ENCODE results near the gene FARS2.

FARS2 gene

GRCh38 chr6:5778317-5778857 is 517.1 kb downstream of the FARS2 start (continued):
- TF ChIP-seq ZNF248 (tag by site-specific recombination; IDR thresholded peaks at IDR 0.05) (no peak), ZNF624 (tag by site-specific recombination; IDR thresholded peaks at IDR 0.05) (no peak)
- TF ChIP-seq, protein P1, sequence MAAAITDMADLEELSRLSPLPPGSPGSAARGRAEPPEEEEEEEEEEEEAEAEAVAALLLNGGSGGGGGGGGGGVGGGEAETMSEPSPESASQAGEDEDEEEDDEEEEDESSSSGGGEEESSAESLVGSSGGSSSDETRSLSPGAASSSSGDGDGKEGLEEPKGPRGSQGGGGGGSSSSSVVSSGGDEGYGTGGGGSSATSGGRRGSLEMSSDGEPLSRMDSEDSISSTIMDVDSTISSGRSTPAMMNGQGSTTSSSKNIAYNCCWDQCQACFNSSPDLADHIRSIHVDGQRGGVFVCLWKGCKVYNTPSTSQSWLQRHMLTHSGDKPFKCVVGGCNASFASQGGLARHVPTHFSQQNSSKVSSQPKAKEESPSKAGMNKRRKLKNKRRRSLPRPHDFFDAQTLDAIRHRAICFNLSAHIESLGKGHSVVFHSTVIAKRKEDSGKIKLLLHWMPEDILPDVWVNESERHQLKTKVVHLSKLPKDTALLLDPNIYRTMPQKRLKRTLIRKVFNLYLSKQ (tag by site-specific recombination; IDR thresholded peaks at IDR 0.05; ENCODE audit: borderline replicate concordance) = no peak
- TF ChIP-seq, protein P2, sequence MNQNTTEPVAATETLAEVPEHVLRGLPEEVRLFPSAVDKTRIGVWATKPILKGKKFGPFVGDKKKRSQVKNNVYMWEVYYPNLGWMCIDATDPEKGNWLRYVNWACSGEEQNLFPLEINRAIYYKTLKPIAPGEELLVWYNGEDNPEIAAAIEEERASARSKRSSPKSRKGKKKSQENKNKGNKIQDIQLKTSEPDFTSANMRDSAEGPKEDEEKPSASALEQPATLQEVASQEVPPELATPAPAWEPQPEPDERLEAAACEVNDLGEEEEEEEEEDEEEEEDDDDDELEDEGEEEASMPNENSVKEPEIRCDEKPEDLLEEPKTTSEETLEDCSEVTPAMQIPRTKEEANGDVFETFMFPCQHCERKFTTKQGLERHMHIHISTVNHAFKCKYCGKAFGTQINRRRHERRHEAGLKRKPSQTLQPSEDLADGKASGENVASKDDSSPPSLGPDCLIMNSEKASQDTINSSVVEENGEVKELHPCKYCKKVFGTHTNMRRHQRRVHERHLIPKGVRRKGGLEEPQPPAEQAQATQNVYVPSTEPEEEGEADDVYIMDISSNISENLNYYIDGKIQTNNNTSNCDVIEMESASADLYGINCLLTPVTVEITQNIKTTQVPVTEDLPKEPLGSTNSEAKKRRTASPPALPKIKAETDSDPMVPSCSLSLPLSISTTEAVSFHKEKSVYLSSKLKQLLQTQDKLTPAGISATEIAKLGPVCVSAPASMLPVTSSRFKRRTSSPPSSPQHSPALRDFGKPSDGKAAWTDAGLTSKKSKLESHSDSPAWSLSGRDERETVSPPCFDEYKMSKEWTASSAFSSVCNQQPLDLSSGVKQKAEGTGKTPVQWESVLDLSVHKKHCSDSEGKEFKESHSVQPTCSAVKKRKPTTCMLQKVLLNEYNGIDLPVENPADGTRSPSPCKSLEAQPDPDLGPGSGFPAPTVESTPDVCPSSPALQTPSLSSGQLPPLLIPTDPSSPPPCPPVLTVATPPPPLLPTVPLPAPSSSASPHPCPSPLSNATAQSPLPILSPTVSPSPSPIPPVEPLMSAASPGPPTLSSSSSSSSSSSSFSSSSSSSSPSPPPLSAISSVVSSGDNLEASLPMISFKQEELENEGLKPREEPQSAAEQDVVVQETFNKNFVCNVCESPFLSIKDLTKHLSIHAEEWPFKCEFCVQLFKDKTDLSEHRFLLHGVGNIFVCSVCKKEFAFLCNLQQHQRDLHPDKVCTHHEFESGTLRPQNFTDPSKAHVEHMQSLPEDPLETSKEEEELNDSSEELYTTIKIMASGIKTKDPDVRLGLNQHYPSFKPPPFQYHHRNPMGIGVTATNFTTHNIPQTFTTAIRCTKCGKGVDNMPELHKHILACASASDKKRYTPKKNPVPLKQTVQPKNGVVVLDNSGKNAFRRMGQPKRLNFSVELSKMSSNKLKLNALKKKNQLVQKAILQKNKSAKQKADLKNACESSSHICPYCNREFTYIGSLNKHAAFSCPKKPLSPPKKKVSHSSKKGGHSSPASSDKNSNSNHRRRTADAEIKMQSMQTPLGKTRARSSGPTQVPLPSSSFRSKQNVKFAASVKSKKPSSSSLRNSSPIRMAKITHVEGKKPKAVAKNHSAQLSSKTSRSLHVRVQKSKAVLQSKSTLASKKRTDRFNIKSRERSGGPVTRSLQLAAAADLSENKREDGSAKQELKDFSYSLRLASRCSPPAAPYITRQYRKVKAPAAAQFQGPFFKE (tag by site-specific recombination; IDR thresholded peaks at IDR 0.05; ENCODE audit: borderline replicate concordance) = no peak

DNA sequence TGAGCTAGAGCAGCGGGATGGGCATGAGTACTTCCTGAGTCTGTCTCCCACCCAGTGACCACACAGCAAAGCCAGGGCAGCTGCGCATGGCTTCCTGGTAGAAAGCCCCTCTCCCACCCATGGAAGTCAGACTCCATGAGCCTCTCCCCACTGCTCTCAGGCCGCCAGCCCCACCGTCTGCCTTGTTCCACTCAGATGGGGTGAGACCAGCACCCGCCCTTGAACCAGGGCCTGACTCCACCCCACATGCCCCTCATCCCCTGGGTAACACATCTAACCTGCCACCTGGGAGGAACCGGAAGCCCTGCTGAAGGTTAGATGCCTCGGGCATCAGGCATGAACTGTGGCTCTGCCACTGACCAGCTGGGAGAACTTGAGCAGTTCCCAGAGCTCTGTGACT is 517.6 kb downstream of the FARS2 start:
- Histone ChIP-seq H3K4me3 (ENCODE audit: low read depth, low read length) (no peak overlapping the region), H3K4me1 (ENCODE audit: control insufficient read depth, insufficient read depth, low read length) (no peaks in the 10 kb centered on the region), H3K36me3 (ENCODE audit: control insufficient read depth in 2 of 2, insufficient read depth in 1 of 2, low read length in 2 of 2) (no peaks in the 10 kb centered on the region), H3K9me3 (ENCODE audit: control insufficient read depth, insufficient read depth, low read depth, low read length) (no peaks in the 10 kb centered on the region), H3K27ac (ENCODE audit: extremely low read depth, low read depth, low read length) (no peak overlapping the region)
- ChIA-PET CTCF (interaction anchor here (1.2 kb wide), 1 partner anchor 308 kb away, joined by 7 read pairs; no protein-coding TSS in a partner anchor), POLR2A (no interaction called here)
- TF ChIP-seq ZNF133 (tag by site-specific recombination; IDR thresholded peaks at IDR 0.05) (no peak), REST (tag by site-specific recombination; IDR thresholded peaks at IDR 0.05) (no peak), ZNF626 (tag by site-specific recombination; IDR thresholded peaks at IDR 0.05) (no peak), ZNF777 (tag by site-specific recombination; IDR thresholded peaks at IDR 0.05; ENCODE audit: borderline replicate concordance) (no peak), ZNF510 (tag by site-specific recombination; IDR thresholded peaks at IDR 0.05; ENCODE audit: insufficient replicate concordance) (no peak), ZNF660 (tag by site-specific recombination; IDR thresholded peaks at IDR 0.05) (no peak), ZNF302 (tag by site-specific recombination; IDR thresholded peaks at IDR 0.05; ENCODE audit: low read depth) (no peak), ZNF555 (tag by site-specific recombination; conservative IDR thresholded peaks at IDR 0.05) (no peak), ZNF132 (tag by site-specific recombination; IDR thresholded peaks at IDR 0.05; ENCODE audit: borderline replicate concordance) (no peak), ZNF549 (tag by site-specific recombination; IDR thresholded peaks at IDR 0.05) (no peak), ZNF792 (tag by site-specific recombination; IDR thresholded peaks at IDR 0.05) (no peak)
- TF ChIP-seq, protein P3, sequence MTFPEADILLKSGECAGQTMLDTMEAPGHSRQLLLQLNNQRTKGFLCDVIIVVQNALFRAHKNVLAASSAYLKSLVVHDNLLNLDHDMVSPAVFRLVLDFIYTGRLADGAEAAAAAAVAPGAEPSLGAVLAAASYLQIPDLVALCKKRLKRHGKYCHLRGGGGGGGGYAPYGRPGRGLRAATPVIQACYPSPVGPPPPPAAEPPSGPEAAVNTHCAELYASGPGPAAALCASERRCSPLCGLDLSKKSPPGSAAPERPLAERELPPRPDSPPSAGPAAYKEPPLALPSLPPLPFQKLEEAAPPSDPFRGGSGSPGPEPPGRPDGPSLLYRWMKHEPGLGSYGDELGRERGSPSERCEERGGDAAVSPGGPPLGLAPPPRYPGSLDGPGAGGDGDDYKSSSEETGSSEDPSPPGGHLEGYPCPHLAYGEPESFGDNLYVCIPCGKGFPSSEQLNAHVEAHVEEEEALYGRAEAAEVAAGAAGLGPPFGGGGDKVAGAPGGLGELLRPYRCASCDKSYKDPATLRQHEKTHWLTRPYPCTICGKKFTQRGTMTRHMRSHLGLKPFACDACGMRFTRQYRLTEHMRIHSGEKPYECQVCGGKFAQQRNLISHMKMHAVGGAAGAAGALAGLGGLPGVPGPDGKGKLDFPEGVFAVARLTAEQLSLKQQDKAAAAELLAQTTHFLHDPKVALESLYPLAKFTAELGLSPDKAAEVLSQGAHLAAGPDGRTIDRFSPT (tag by site-specific recombination; IDR thresholded peaks at IDR 0.05) = no peak
